ENCODE results near the gene PLD6. TPM values are rescaled to one million over a fixed set of nuclear protein-coding genes. Genes with fewer than 3 reads are reported as not detected.
A peak's percentile ranks its signal among the peaks of the same experiment; 100 is the strongest.

PLD6 gene
- total RNA-seq, 1 experiment from 2014 or later = 0.09 TPM

- Histone ChIP-seq H3K14ac (ENCODE audit: insufficient read depth, low read length) (no peak overlapping the region), H3K9me3 (ENCODE audit: control insufficient read depth, low read depth, low read length) (no peaks in the 10 kb centered on the region), H4K8ac (replicated peaks; ENCODE audit: insufficient read length, low read depth, low read length) (no peak overlapping the region), H3K4ac (ENCODE audit: low read depth, low read length) (no peak overlapping the region), H2BK15ac (ENCODE audit: low read depth, low read length) (no peak overlapping the region), H3T11ph (ENCODE audit: low read length) (no peak overlapping the region), H3K18ac (ENCODE audit: insufficient read length, low read depth, low read length) (no peak overlapping the region), H2BK5ac (ENCODE audit: insufficient read length, low read length) (no peak overlapping the region), H2AFZ (ENCODE audit: low read length) (no peak overlapping the region), H2BK20ac (ENCODE audit: low read depth, low read length, poor library complexity, severe bottlenecking) (no peak overlapping the region), H3K27ac (ENCODE audit: insufficient read length, low read depth, low read length) (no peak overlapping the region), H3K56ac (ENCODE audit: insufficient read length, low read depth, low read length) (no peak overlapping the region), H3K4me2 (ENCODE audit: insufficient read depth, insufficient read length, low read length) (no peak overlapping the region), H3K23me2 (ENCODE audit: insufficient read length, low read depth, low read length, poor library complexity, severe bottlenecking) (no peaks in the 10 kb centered on the region), H3K23ac (ENCODE audit: insufficient read length, low read depth, low read length) (no peak overlapping the region), H3K9ac (ENCODE audit: extremely low read depth, insufficient read length, low read length) (no peak overlapping the region), H3K79me1 (ENCODE audit: insufficient read depth, low read depth, low read length, poor library complexity, severe bottlenecking) (no peaks in the 10 kb centered on the region), H4K5ac (ENCODE audit: insufficient read length, low read depth, low read length) (no peak overlapping the region), H2BK120ac (ENCODE audit: low read depth, low read length, poor library complexity, severe bottlenecking) (no peak overlapping the region), H2AK5ac (ENCODE audit: insufficient read length, low read length) (no peak overlapping the region), H4K91ac (ENCODE audit: insufficient read length, low read depth, low read length) (no peak overlapping the region), H3K27me3 (ENCODE audit: insufficient read depth, low read length) (no peaks in the 10 kb centered on the region), H4K20me1 (ENCODE audit: control insufficient read depth, insufficient read depth, insufficient read length) (no peaks in the 10 kb centered on the region), H2BK12ac (ENCODE audit: insufficient read length, low read depth, low read length) (no peak overlapping the region), H3K4me1 (ENCODE audit: insufficient read depth, low read length) (no peaks in the 10 kb centered on the region), H3K79me2 (ENCODE audit: insufficient read depth, low read length) (no peaks in the 10 kb centered on the region)
- H3K9me3 Mint-ChIP-seq = no peaks in the 10 kb centered on the region
- peaks cover 2 to 4% of the 10 kb centered on the region in 2 experiments; a peak in 2 of 4 replicates for H3K4me1 Mint-ChIP-seq
- H3K27ac Mint-ChIP-seq = peak overlapping the region in 1 of 3 experiments; percentile 44; a peak in 1 of 7 replicates
- H3K27me3 Mint-ChIP-seq (ENCODE audit: low read depth) = no peaks in the 10 kb centered on the region
- no peak for DNase-seq
- H3K36me3 Mint-ChIP-seq (ENCODE audit: insufficient read depth in 1 of 3, low read depth in 3 of 3) = peaks cover 29 to 77% (median 63%) of the 10 kb centered on the region in 3 experiments; a peak in 6 of 7 replicates
- WGBS (ENCODE audit: extremely low coverage, insufficient read length, low lambda C conversion rate) = no CpG with 5 or more reads among the region's 12 CpGs
- no peak for TF ChIP-seq CTCF (conservative IDR thresholded peaks at IDR 0.05)
- H3K4me3 Mint-ChIP-seq = no peak overlapping the region
These were observed 29.0 kb downstream of the PLD6 start for GRCh38 chr17:17177176-17177575.

All from H9 (cell line).